WI38 (cell line): ENCODE results near the gene DNAAF5.

Experiments used
- H3K4me3 ChIP-seq: 2 replicates; pipeline ENCODE4 v1.5.1; 2011; ENCODE audit warnings: low read depth, mild to moderate bottlenecking, control low read depth, low read length
- TF ChIP-seq, protein P1 (sequence below): IDR thresholded peaks from 2 replicates; pipeline ENCODE4 v1.5.1; 2012; ENCODE audit warnings: low read depth, mild to moderate bottlenecking, control low read depth, low read length

DNAAF5 gene

DNA sequence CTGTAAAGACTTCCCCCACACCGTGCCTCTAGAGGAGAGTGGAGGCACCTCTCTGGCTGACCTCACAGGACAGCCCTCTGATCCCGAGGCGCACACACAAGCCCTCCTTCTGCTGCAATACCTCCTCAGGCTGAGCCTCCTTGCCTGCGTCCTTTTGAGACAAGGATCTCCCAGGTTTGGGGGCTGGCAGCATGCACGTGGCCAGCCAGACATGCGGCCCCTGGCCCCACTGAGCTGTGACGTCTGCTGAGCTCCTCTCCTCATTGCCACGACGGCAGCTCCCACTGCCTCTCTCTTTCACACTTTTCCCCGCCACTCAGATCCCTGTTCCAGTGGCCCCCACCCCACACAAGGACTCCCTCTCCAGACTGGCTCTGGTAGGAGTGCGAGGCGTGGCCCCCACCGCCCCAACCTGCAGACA is 12.2 kb upstream of the DNAAF5 start:
- no peak overlapping the region for H3K4me3 ChIP-seq
- TF ChIP-seq, protein P1, sequence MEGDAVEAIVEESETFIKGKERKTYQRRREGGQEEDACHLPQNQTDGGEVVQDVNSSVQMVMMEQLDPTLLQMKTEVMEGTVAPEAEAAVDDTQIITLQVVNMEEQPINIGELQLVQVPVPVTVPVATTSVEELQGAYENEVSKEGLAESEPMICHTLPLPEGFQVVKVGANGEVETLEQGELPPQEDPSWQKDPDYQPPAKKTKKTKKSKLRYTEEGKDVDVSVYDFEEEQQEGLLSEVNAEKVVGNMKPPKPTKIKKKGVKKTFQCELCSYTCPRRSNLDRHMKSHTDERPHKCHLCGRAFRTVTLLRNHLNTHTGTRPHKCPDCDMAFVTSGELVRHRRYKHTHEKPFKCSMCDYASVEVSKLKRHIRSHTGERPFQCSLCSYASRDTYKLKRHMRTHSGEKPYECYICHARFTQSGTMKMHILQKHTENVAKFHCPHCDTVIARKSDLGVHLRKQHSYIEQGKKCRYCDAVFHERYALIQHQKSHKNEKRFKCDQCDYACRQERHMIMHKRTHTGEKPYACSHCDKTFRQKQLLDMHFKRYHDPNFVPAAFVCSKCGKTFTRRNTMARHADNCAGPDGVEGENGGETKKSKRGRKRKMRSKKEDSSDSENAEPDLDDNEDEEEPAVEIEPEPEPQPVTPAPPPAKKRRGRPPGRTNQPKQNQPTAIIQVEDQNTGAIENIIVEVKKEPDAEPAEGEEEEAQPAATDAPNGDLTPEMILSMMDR: no peak

DNA sequence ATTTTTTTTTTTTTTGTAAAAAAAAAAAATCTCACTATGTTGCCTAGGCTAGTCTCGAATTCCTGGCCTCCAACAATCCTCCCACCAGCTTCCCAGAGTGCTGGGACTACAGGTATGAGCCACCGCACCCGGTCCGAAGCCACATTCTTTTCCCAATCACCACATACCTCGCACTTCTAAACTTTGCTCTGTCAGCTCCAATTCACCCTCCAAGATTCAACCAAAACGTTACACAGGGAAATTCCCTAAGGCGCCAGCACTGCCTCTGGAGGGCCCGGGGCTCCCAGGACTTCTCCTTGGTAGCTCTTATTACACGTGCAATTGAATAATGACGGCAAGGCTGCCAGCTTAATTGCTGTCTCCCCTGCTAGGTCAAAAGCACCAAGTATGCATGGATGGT is 10.3 kb upstream of the DNAAF5 start:
- TF ChIP-seq, protein P1: no peak

DNA sequence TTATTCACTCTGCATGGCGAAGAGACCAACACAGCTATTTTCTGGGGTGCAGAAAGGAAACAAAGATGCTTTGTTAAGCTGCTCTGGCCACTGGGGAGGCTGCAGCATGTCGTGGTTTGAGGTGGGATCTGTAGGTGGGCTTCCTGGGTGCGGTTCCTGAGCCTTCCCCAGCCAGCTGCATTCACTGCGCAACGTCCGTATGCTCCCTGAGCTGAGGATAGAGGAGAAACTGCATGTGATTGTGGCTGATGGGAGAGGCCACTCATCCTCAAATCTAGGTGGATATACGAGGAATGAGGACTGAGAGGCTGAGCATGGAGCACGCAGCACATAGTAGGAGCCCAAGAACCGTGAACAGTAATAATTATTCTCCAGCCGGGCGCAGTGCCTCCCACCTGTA is 9.9 kb upstream of the DNAAF5 start:
- TF ChIP-seq, protein P1: no peak
- no peak overlapping the region for H3K4me3 ChIP-seq

More for the DNA sequence above, 10.3 kb upstream of the DNAAF5 start:
- H3K4me3 ChIP-seq: no peak overlapping the region

DNA sequence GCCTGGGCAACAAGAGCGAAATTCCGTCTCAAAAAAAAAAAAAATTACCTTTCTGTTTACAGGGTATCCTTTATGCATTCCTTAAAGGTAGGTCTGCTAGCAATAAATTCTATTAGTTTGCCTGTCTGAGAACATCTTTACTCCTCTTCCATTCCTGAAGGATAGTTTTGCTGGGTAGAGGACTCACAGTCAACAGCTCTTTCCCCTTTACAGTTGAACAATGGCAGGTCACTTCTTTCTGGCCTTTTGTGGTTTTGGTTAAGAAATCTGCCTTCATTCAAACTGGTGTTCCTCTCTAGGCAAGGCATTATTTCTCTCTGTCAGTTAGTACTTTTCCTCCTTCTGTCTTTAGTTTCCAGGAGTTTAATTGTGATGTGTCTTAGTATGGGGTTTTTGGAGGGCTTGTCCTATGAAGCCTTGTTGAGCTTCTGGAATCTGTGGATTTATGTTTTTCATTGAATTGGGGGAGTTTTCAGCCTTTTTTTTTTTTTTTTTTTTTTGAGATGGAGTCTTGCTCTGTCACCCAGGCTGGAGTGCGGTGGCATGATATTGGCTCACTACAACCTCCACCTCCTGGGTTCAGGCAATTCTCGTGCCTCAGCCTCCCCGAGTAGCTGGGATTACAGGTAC is 4.8 kb upstream of the DNAAF5 start:
- TF ChIP-seq, protein P1: no peak

DNA sequence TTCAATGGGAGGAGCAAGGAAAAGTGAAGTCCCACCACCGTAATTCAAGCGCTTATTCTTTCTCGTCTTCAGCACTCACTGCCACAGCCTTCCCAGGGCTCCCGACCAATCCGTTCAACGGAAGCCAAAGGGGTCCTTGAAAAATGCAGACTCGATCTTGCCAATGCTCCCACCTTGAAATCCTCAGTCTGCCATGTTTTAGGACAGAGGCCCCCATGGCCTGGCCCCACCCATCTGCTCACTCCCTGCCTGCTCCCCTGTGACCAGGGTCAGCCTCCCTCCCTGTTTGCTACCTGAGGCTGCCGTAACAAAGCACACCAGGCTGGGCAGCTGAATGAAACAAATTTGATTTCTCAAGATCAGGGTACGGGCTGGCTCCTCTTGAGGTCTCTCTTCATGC is 3.0 kb upstream of the DNAAF5 start:
- H3K4me3 ChIP-seq: no peak overlapping the region
- TF ChIP-seq, protein P1: no peak

More for the DNA sequence above, 4.8 kb upstream of the DNAAF5 start:
- no peak overlapping the region for H3K4me3 ChIP-seq

DNA sequence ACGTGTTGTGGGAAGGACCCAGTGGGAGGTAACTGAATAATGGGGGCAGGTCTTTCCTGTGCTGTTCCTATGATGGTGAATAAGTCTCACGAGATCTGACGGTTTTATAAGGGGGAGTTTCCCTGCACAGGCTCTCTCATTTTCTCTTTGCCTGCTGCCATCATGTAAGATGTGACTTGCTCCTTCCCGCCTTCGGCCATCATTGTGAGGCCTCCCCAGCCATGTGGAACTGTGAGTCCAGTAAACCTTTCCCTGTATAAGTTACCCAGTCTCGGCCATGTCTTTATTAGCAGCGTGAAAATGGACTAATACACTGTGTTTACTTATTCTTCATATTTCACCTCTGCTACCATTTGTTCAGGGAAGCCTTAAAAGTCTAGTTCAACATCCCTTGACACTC is 2.2 kb upstream of the DNAAF5 start:
- TF ChIP-seq, protein P1: no peak
- H3K4me3 ChIP-seq: no peak overlapping the region

DNA sequence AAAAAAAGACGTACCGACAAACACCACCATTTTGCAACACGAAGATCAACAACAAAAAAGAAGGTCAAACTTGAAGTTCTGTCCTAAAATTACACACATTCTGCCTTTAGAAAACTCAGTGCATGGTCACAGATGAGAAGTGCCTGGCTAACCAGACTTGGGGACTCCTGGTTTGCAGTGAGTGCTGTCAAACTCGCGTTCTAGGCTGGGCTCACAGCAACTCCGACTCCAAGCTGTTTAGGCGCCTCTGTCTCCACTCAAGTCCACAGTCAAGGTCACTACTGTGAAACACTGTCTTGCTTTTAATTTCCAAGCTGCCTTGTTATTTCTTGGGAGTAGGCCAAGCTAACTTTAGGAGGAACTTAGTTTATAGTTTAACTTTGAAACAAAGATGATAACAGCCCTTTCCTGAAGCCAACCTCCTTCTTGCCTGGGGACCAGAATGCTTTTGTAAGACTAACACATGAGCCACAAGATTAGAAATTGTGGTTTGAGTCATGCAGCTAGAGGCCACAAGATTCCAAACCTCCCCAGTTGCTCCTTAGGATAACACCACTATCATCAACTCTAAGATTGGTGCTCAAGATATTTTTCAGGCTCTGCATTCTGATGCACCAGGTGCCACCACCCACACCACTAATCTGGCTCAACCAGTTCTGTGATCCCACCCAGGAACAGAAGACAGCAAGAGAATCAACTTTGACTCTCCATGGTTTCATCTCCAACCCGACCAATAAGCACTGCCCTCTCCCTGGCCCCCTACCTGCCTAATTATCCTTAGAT is 1.1 kb upstream of the DNAAF5 start:
- TF ChIP-seq, protein P1: no peak
- H3K4me3 ChIP-seq: no peak overlapping the region
